Renal cortex interstitium (tissue), 11 donors: ENCODE data around the gene PGBD2. TPM values are rescaled to one million over a fixed set of nuclear protein-coding genes. Genes with fewer than 3 reads are reported as not detected.
"Not testable (repeated sequence)": the region's sequence is repeated elsewhere in the genome, so short reads cannot be mapped to it uniquely, and the experiment has no call there.

Experiments used
- DNase-seq, 11 donors: peaks; one replicate each; pipeline ENCODE4 v3.0.0-alpha.2; 2013; ENCODE audit warnings: low read depth in 9 of 11, low spot score in 4 of 11; ENCODE audit errors: extremely low read depth in 1 of 11
- polyA plus RNA-seq, 3 donors: library from polyadenylated mRNA; unstranded; fragments of 120-200 nt; gene quantifications; one replicate each; pipeline ENCODE4 v1.2.1, GENCODE V29; 2013; ENCODE audit not compliant: insufficient read length in 3 of 3

Gene PGBD2
- polyA plus RNA-seq, 3 donors = 11.8 to 12.3 (median 12.2) TPM

DNA sequence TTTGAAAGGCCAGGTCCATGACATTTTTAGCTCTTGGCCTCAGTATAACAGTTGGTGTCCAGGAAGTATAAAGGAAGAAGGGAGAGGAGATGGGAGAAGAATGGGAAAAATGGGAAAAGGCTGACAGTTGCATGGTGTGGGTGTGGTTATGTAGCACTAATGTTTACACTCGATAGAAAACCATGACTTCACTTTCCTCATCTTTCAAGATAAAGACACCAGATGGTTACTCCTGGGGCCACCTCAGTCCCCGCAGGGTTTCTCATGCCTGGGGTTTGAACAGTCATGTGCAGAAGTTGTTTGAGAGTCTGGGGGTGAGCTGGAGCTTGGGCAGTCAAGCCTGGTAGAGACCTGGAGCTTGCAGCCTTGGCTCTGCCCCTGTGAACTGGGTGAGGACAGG is 7.9 kb downstream of the PGBD2 start:
- DNase-seq = no peak

DNA sequence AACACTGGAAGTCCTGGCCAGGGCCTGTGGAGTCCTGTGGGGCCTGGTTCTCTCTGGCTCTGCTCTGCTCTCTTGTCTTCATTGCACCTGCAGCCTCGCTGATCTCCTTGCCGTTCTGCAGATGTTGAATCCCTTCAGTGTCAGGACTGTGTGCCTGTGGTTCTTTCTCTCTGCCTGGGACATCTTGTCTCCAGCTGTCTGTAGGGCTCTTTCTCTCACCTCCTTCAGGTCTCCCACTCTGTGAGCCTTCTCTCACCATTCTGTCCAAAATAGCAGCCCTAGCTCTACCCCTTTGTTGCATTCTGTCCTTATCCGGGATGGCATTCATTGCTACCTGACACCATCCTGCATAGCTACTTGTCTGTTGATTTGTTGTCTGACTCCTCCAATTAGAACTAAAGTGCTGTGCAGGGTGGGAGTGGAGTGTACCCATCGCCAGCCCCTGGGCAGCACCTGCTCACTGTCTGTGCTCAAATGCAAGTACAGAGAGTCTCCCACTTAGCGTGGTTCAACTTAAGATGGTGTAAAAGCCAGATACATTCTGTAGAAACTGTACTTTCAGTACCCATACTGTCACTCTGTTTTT is 8.9 kb downstream of the PGBD2 start:
- no peak for DNase-seq

DNA sequence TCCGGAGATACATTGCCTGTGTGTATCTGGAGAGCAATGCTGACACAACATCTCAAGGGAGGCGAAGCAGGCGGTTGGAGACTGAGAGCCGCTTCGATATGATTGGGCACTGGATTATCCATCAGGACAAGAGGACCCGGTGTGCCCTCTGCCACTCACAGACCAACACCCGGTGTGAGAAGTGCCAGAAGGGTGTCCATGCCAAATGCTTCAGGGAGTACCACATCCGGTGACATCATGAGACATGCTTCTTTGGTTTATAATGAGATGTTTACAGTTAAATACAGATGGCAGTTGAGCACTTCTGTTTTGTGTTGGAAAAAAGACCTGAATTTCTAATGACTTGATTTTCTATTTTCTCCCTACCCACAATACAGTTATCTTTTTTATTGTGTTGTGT is 12.1 kb downstream of the PGBD2 start:
- DNase-seq = no peak

DNA sequence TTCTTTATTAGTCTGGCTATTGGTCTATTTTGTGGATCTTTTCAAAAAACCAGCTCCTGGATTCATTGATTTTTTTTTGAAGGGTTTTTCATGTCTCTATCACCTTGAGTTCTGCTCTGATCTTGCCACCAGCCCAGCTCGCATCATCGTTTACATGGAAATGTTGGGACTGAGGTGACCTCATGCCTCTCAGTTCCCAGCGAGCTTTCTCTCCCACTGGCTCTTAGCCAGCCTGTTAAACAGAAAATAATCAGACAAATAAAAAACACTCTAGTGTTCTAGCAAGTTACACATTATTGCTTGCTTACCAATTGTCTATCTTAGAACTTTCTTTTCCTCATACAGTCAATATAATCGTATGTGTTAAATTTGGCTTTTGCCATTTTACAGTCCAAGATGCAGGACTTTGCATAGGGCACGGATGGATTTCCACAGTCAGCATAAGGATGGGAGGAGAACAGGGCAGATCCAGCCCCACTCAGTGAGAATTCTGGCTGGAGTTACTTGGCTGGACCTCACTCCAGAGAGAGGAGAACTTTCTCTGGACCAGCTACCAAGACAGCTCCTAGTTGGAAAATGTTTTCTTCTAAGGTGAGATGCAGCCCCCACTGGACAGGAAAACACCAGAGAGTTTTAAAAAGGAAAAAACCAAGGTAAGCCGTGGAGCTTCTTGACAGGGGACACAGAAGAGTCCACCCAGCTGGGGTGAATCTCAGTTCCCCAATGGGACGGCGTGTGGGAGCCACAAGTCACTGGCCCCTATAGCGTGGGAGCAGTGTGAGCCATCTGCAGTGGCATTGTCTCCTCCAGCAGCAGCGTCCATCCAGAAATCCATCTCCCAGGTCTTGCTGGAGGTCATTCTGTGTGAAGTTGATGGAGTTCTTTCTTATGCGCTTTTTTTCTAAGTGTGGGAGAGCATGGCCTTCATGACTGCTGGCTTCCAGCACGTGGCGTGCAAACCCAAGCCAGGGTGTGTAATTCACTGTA is 17.6 kb downstream of the PGBD2 start:
- no peak for DNase-seq

DNA sequence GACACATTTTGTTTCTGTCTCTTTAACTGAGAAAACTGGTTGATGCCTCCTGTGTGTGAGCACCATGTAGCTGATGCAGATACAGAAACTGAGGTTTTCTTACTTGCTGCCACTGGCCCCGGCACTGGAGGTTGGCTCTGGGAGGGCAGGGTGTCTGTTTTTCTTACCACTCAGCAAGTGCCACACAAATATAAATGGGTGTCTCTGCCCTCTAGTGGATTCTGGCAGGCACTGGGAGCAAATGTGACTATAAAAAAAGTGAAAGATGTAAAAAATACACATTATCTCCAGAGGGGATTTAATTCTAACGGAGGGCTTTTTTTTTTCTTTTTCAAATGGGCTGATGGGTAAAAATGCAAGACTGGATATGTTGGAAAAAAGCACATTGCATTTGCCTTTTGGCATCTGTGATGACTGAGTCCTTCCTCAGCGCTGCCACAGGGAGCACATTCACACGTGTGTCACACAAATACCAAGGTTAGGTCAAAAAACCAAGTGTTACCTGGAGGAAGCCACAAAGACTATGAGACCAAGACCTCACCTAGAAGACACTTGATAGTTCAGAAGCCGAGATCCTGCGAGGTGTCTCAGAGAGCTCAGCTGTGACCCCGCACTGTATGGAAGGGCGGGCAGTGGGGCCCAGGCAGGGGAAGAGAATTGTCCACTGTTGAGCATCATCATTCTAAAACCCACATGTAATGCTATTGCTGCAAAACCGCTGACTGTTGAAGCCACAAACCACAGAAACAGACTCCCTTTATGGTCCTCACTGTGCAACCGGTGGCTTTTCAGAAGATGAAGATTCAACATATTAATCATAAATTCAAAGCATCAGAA is 18.9 kb downstream of the PGBD2 start:
- peak in 4 of 11 donors; percentile 6 to 39 (median 18) for DNase-seq

DNA sequence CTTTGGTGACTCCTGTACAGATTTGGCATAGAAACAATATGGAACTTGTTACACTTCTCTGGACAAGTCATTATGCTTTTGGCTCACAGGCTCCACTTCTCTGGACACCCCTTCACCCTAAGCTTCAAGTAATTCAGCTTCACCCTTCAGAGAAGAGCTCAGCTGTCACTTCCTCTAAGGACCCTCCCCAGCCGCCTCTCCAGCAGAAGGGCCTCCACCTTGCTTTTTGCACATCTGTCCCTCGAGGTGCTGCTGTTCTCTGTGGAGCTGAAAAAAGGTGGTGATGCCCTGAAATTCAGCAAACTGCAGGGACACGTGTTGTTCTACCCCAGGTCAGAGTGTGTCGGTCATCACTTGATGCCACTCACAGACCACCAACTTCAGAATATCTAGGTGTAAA is 19.8 kb downstream of the PGBD2 start:
- not testable (repeated sequence) for DNase-seq

DNA sequence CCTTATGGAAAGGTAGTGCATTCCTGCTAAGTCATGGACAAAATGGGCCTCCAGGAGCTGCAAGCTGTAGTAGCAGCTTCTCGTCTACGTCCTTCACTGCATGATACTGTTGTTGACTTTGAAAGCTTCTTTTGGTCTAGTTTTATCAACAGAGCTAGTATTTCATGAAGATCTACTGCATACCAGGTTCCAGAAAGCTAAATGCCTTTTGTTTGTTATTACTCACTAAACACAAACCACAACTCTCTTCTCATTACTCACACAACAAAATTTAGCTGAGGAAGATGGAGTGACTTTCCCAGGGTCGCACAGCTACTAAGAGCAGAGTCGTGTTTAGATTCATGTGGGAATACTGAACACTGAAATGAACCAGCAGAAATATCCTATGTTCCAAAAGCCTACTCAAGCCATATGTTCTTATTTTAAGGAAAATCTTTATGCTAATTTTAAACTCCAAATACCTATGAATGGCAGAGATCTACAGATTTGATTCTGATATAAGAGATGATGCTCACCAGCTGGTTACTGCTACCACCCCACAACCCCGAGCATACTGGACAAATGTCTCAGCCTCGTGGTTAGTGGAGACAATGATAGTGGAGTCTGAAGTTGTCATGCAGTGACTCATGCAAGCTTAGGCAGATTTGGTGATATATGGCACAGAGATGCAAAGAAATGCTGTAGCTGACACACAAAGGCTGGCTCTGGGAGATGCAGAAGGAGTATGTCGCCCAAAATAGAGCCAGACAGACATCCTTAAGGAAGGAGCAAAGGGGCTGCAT is 20.6 kb downstream of the PGBD2 start:
- no peak for DNase-seq

DNA sequence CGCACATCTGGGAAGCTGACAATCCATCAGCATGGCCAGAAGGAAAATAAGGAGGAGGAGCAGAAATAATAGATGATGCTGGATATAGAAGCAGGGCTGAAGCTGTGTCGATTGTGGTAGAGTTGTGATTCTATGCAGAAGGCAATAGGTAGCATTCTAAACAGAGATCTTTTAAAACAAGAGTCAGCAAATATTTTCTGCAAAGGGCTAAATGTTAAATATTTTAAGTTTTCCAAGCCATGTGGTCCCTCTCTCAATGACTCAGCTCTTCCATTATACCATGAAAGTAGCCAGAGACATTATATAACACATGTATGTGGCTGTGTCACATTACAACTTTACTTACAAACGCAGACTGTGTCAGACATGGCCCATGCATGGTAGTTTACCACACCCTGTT is 21.2 kb downstream of the PGBD2 start:
- DNase-seq = not testable (repeated sequence)

DNA sequence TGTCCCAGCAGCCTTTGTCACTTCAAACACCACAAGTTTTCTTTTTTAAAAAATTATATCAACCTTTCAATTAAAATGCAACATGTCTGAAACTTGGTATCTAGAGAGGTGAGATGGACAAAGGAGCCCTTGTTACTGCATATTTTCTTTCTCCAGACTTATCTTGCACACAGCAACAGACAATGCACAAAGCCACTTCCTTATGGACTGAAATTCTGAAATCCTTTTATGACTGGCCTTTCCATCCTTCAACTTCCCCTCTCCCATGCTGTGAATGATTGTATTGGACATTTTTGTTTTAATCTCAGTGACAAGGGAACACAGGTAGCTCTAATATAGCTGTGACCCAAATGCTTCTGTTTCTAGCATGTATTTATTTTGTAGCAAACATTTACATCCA is 22.1 kb downstream of the PGBD2 start:
- not testable (repeated sequence) for DNase-seq

DNA sequence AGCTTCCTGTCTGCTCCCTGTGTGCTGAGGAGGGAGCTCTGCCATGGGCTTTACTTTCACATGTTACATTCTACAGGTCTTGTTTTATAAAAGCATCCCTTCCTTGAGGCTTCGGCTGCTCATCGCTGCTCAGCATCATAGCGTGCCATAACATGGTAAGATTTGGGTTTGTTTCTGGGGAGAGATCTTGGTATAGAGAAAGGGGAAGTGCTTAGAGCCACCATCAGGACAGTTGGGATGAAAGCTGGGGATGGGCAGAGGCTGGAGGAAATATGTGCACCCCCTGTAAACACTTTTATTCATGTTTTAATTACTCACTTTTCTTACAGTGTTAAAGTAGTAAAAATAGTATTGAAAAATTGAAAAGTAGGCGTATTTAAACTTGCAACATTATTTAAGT is 24.0 kb downstream of the PGBD2 start:
- not testable (repeated sequence) for DNase-seq

DNA sequence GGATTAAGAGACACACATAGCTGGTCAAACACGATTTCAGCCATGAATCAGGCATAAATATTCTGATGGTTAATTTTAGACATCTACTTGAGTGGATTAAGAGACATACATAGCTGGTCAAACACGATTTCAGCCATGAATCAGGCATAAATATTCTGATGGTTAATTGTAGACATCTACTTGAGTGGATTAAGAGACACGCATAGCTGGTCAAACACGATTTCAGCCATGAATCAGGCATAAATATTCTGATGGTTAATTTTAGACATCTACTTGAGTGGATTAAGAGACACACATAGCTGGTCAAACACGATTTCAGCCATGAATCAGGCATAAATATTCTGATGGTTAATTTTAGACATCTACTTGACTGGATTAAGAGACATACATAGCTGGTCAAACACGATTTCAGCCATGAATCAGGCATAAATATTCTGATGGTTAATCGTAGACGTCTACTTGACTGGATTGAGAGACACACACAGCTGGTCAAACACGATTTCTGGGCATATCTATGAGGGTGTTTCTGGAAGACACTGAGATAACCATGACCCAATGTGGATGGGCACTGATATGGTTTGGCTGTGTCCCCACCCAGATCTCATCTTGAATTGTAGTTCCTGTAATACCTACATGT is 32.3 kb downstream of the PGBD2 start:
- DNase-seq = not testable (repeated sequence)

DNA sequence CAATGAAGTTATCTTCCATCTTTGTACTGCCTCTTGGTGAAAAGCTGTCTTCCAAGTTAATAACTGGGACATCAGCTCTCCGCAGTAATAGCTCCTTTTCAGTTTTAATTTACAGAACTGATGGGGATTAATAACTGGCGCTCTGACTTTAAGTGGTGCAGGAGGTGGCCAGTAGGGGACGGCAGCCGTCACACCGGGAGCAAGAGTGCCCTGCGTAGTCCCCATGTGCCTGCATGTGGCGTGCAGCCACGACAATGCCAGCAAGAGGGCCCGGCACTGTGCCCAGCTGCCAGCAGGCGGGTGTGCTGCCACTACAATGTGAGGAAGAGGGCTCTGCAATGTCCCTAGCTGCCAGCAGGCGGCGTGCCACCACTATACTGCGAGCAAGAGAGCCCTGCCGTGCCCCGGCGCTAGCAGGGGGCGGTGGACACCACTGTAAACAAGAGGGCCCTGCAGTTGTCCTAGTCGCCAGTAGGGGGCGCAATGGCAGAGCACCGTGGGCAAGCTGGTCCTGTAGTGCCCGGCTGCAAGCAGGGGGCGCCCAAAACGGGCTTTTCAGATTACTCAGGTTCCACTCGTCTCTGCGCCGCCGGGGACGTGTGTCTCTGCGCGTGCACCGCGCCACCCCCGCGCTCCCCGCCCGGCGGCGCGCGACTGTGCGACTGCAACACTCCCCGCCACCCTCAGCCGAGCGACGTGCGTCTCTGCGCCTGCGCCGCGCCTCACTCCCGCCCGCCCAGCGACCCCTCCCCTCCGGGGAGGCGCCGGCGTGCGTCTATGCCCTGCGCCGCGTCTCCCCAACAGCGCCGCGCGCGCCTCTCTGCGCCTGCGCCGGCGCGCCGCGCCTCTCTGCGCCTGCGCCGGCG is 38.3 kb downstream of the PGBD2 start:
- DNase-seq = not testable (repeated sequence)

DNA sequence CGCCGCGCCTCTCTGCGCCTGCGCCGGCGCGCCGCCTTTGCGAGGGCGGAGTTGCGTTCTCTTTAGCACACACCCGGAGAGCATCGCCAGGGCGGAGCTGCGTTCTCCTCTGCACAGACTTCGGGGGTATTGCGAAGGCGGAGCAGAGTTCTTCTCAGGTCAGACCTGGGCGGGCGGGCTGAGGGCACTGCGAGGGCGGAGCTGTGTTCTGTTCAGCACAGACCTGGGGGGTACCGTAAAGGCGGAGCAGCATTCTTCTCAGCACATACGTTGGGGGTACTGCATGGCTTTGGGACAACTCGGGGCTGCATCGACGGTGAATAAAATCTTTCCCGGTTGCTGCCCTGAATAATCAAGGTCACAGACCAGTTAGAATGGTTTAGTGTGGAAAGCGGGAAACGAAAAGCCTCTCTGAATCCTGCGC is 39.0 kb downstream of the PGBD2 start:
- DNase-seq = not testable (repeated sequence)

DNA sequence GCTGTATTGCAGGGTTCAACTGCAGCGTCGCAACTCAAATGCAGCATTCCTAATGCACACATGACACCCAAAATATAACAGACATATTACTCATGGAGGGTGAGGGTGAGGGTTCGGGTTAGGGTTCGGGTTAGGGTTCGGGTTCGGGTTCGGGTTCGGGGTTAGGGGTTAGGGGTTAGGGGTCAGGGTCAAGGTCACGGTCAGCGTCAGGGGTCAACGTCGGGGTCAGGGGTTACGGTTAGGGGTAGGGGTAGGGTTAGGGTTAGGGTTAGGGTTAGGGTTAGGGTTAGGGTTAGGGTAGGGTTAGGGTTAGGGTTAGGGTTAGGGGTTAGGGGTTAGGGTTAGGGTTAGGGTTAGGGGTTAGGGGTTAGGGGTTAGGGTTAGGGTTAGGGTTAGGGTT is 39.4 kb downstream of the PGBD2 start:
- peak in 4 of 11 donors; percentile 13 to 32 (median 16) for DNase-seq

DNA sequence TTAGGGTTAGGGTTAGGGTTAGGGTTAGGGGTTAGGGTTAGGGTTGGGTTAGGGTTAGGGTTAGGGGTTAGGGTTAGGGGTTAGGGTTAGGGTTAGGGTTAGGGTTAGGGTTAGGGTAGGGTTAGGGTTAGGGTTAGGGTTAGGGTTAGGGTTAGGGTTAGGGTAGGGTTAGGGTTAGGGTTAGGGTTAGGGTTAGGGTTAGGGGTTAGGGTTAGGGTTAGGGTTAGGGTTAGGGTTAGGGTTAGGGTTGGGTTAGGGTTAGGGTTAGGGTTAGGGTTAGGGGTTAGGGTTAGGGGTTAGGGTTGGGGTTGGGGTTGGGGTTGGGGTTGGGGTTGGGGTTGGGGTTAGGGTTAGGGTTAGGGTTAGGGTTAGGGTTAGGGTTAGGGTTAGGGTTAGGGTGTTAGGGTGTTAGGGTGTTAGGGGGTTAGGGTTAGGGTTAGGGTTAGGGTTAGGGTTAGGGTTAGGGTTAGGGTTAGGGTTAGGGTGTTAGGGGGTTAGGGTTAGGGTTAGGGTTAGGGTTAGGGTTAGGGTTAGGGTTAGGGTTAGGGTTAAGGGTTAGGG is 39.9 kb downstream of the PGBD2 start:
- not testable (repeated sequence) for DNase-seq
